HepG2 (cell line): Measurements from ENCODE around the gene MTSS2. TPM values are rescaled to one million over a fixed set of nuclear protein-coding genes. Genes with fewer than 3 reads are reported as not detected.

Experiments
- ARNT2 ChIP-seq: sonication (generic); formaldehyde crosslinking; IDR thresholded peaks from 2 replicates; pipeline ENCODE4 v1.8.0; 2022; ENCODE audit warnings: mild to moderate bottlenecking, low read depth, missing genetic modification reagents, moderate library complexity
- ATF7 ChIP-seq, 2 experiments: fragments of 450-650 bp in 1 of 2; sonication (generic) in 1 of 2; formaldehyde crosslinking in 1 of 2; IDR thresholded peaks; 2 replicates each; pipeline versions ENCODE4 v1.4.0 to v1.6.1; 2016 to 2020; ENCODE audit warnings: antibody characterized with exemption in 1 of 2, mild to moderate bottlenecking in 1 of 2, missing genetic modification reagents in 1 of 2
- EED ChIP-seq: sonication (generic); formaldehyde crosslinking; IDR thresholded peaks from 2 replicates; pipeline ENCODE4 v1.5.0; 2020; ENCODE audit warnings: mild to moderate bottlenecking, missing genetic modification reagents
- HOXA3 ChIP-seq: sonication (generic); formaldehyde crosslinking; IDR thresholded peaks from 2 replicates; pipeline ENCODE4 v1.5.0; 2020; ENCODE audit warnings: missing genetic modification reagents
- KLF6 ChIP-seq: IDR thresholded peaks from 2 replicates; pipeline ENCODE4 v1.8.0; 2016; ENCODE audit warnings: missing biosample characterization, missing genetic modification reagents
- NCOR1 ChIP-seq: fragments of 200-600 bp; sonication (generic); IDR thresholded peaks from 2 replicates; pipeline ENCODE4 v1.7.0; 2017; ENCODE audit warnings: antibody characterized with exemption, low read length, borderline replicate concordance
- PAF1 ChIP-seq: IDR thresholded peaks from 2 replicates; pipeline ENCODE4 v1.6.1; 2016; ENCODE audit warnings: missing genetic modification reagents, missing compliant biosample characterization
- ZBTB39 ChIP-seq: sonication (generic); formaldehyde crosslinking; IDR thresholded peaks from 2 replicates; pipeline ENCODE4 v1.5.0; 2020; ENCODE audit warnings: missing genetic modification reagents
- ZNF275 ChIP-seq: sonication (generic); formaldehyde crosslinking; IDR thresholded peaks from 2 replicates; pipeline ENCODE4 v1.8.0; 2022; ENCODE audit warnings: missing genetic modification reagents, mild to moderate bottlenecking, inconsistent platforms, borderline replicate concordance
- ZNF343 ChIP-seq: sonication (generic); formaldehyde crosslinking; IDR thresholded peaks from 2 replicates; pipeline ENCODE4 v1.4.0; 2020; ENCODE audit warnings: mild to moderate bottlenecking, missing genetic modification reagents
- ZNF512 ChIP-seq: sonication (generic); formaldehyde crosslinking; IDR thresholded peaks from 2 replicates; pipeline ENCODE4 v1.4.0; 2020; ENCODE audit warnings: mild to moderate bottlenecking, missing genetic modification reagents
- ZNF562 ChIP-seq: sonication (generic); formaldehyde crosslinking; IDR thresholded peaks from 2 replicates; pipeline ENCODE4 v1.8.0; 2022; ENCODE audit warnings: missing genetic modification reagents, borderline replicate concordance
- polyA plus RNA-seq, 8 experiments: library from polyadenylated mRNA; depleted of rRNA in 3 of 8; stranded (reverse) in 7 of 8; unstranded in 1 of 8; fragments of >200 nt; fragmentation: Illumina TruSeq in 4 of 8; extraction: Trizol in 4 of 8; gene quantifications; 2 replicates each; pipeline versions ENCODE4 v1.2.1 to v1.2.3, GENCODE V29; 2011 to 2016; ENCODE audit warnings: low read depth in 4 of 8, missing spikeins in 1 of 8, mixed read lengths in 1 of 8; ENCODE audit not compliant: insufficient read depth in 1 of 8
- total RNA-seq, 5 experiments: library from RNA; depleted of rRNA; stranded (reverse); fragments of >200 nt; fragmentation: Illumina TruSeq; extraction: Trizol; gene quantifications; 2 replicates each; pipeline ENCODE4 v1.2.3, GENCODE V29; 2016; ENCODE audit warnings: low read depth in 1 of 5
- TF ChIP-seq, protein P1 (sequence below): sonication (generic); formaldehyde crosslinking; IDR thresholded peaks from 2 replicates; pipeline ENCODE4 v1.4.0; 2020; ENCODE audit warnings: missing genetic modification reagents, low read depth, mild to moderate bottlenecking, borderline replicate concordance

The MTSS2 gene
- total and polyA plus RNA-seq, 2 of the 13 experiments (the other 11 are each of a cell fraction or from before 2014, with no cell fraction given), result 132 to 242 TPM

GRCh38 chr16:70663524-70664324 is 22.1 kb downstream of the MTSS2 start (continued):
- TF ChIP-seq NCOR1 (no peak), ZNF512 (CRISPR knock-in tag) (no peak), KLF6 (no peak), HOXA3 (CRISPR knock-in tag) (peak; percentile 25; the same call in 1 of the 2 replicates), ZBTB39 (no peak), ZNF343 (no peak), ARNT2 (no peak), EED (no peak), ZNF562 (no peak), ZNF275 (CRISPR knock-in tag) (no peak), ATF7 (IDR thresholded peaks at IDR 0.05) (no peak), ATF7 (CRISPR knock-in tag; IDR thresholded peaks at IDR 0.05) (no peak), PAF1 (CRISPR knock-in tag) (0 out of 2 replicates have a peak, but pooled peaks have one; percentile 16)
- TF ChIP-seq, protein P1, sequence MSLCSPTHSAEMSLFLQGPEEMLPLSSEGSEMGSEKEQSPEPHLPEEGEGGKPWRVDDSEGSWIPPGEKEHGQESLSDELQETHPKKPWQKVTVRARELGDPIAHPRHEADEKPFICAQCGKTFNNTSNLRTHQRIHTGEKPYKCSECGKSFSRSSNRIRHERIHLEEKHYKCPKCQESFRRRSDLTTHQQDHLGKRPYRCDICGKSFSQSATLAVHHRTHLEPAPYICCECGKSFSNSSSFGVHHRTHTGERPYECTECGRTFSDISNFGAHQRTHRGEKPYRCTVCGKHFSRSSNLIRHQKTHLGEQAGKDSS (CRISPR knock-in tag), result no peak
